GM12865 (cell line): ENCODE results near the gene CSNK2A2.

ENCODE experiments used
- DNase-seq: peaks from one replicate; pipeline ENCODE4 v3.0.0; 2010; ENCODE audit warnings: low read depth
- H3K4me3 ChIP-seq: 2 replicates; pipeline ENCODE4 v1.5.1; 2011; ENCODE audit warnings: mild to moderate bottlenecking, low read depth, low read length, control low read depth
- CTCF ChIP-seq: IDR thresholded peaks from 2 replicates; pipeline ENCODE4 v1.5.1; 2011; ENCODE audit warnings: low read length, control low read depth, low read depth, inconsistent platforms; ENCODE audit not compliant: insufficient read depth; ENCODE audit errors: missing control alignments

Gene CSNK2A2

GRCh38 chr16:58230259-58230658, 32.4 kb upstream of the CSNK2A2 start:
- no peak for TF ChIP-seq CTCF
- H3K4me3 ChIP-seq: no peak overlapping the region
- DNase-seq: no peak

- no peak overlapping the region for H3K4me3 ChIP-seq
- no peak for TF ChIP-seq CTCF
- DNase-seq: no peak
Measured at GRCh38 chr16:58226790-58227189, 28.9 kb upstream of the CSNK2A2 start.

GRCh38 chr16:58225965-58226602, 28.2 kb upstream of the CSNK2A2 start:
- DNase-seq: no peak
- H3K4me3 ChIP-seq: no peak overlapping the region
- TF ChIP-seq CTCF: no peak

GRCh38 chr16:58222532-58223316, 24.8 kb upstream of the CSNK2A2 start:
- DNase-seq: no peak
- no peak for TF ChIP-seq CTCF
- H3K4me3 ChIP-seq: no peak overlapping the region

- TF ChIP-seq CTCF: no peak
- DNase-seq: no peak
Measured at GRCh38 chr16:58219432-58219831, 21.5 kb upstream of the CSNK2A2 start.

GRCh38 chr16:58218786-58219185, 20.9 kb upstream of the CSNK2A2 start:
- no peak overlapping the region for H3K4me3 ChIP-seq
- DNase-seq: no peak
- no peak for TF ChIP-seq CTCF

More at GRCh38 chr16:58219432-58219831, 21.5 kb upstream of the CSNK2A2 start:
- H3K4me3 ChIP-seq: no peak overlapping the region
